HepG2 (cell line): ENCODE results near the gene GPD1. TPM values are rescaled to one million over a fixed set of nuclear protein-coding genes. Genes with fewer than 3 reads are reported as not detected.
A peak's percentile ranks its signal among the peaks of the same experiment; 100 is the strongest.

Experiments used
- ATAC-seq: fragments of 200-7000 bp; cut with Tn5 transposase; 3 replicates; pipeline ENCODE4 v1.9.1; 2020; ENCODE audit warnings: mild to moderate bottlenecking, moderate library complexity
- BruUV-seq: library from RNA; stranded (reverse); fragments of 400-500 nt; replicated peaks from 2 replicates; lab custom pipeline; 2021; lab: Mats Ljungman, UMichigan
- CTCF ChIA-PET: fragments of 300-600 bp; formaldehyde crosslinking; extraction: SDS; loops from one replicate; lab custom pipeline; 2021; ENCODE audit warnings: low total read pairs, inconsistent platforms, low intra/inter-chr PET ratio; lab: Yijun Ruan, JAX
- POLR2A ChIA-PET: fragments of 350-600 bp; sonication (Branson Sonifier 250); formaldehyde crosslinking; loops from one replicate; lab custom pipeline; 2020; ENCODE audit warnings: antibody characterized with exemption, inconsistent platforms; lab: Yijun Ruan, JAX
- DNase-seq: peaks from one replicate; pipeline ENCODE4 v3.0.0-alpha.2; 2015; ENCODE audit warnings: low spot score
- FAIRE-seq: peaks from 3 replicates; lab custom pipeline; 2011; peaks lifted over from hg19 to GRCh38; lab: Jason Lieb, UNC
- H2AFZ ChIP-seq: one replicate; pipeline ENCODE4 v1.6.1; 2011; ENCODE audit warnings: low read length, inconsistent platforms
- H3K27ac ChIP-seq: fragments of 300-600 bp; 3 replicates; pipeline ENCODE4 v1.8.0; 2011; ENCODE audit warnings: mixed run types, mild to moderate bottlenecking, mixed read lengths, low read length, inconsistent platforms; ENCODE audit not compliant: insufficient read depth; ENCODE audit errors: extremely low read length
- H3K27me3 ChIP-seq, 2 experiments: fragments of 200-600 bp in 1 of 2; 2 replicates in 1 of 2; 3 replicates in 1 of 2; pipeline versions ENCODE4 v1.6.0 to v1.8.0; 2011; ENCODE audit warnings: low read length in 2 of 2, mild to moderate bottlenecking in 2 of 2, moderate library complexity in 2 of 2, inconsistent platforms in 1 of 2; ENCODE audit not compliant: insufficient read depth in 2 of 2, control insufficient read depth in 1 of 2
- H3K36me3 ChIP-seq, 2 experiments: fragments of 200-600 bp in 1 of 2; replicated peaks in 1 of 2; 2 replicates in 1 of 2; 3 replicates in 1 of 2; pipeline versions ENCODE4 v1.5.1 to v1.8.0; 2011; ENCODE audit warnings: low read length in 2 of 2, inconsistent platforms in 1 of 2; ENCODE audit not compliant: insufficient read depth in 2 of 2, control insufficient read depth in 1 of 2
- H3K4me1 ChIP-seq: 2 replicates; pipeline ENCODE4 v1.5.1; 2012; ENCODE audit warnings: low read length, inconsistent platforms; ENCODE audit not compliant: insufficient read depth
- H3K4me2 ChIP-seq: 2 replicates; pipeline ENCODE4 v1.6.0; 2011; ENCODE audit warnings: low read depth, low read length, inconsistent platforms
- H3K4me3 ChIP-seq, 3 experiments: fragments of 200-600 bp in 1 of 3; sonication (generic), shearing (Covaris generic) in 1 of 3; replicated peaks in 1 of 3; 2 replicates each; pipeline ENCODE4 v1.5.1; 2011 to 2016; ENCODE audit warnings: low read length in 3 of 3, inconsistent platforms in 2 of 3, low read depth in 2 of 3, mild to moderate bottlenecking in 2 of 3, control low read depth in 1 of 3, mixed read lengths in 1 of 3; ENCODE audit not compliant: insufficient read depth in 1 of 3
- H3K79me2 ChIP-seq: one replicate; pipeline ENCODE4 v1.6.1; 2011; ENCODE audit warnings: low read length, inconsistent platforms; ENCODE audit not compliant: insufficient read depth
- H3K9ac ChIP-seq: 2 replicates; pipeline ENCODE4 v1.6.0; 2011; ENCODE audit warnings: mild to moderate bottlenecking, low read depth, low read length, inconsistent platforms; ENCODE audit not compliant: insufficient read depth
- H3K9me3 ChIP-seq: 2 replicates; pipeline ENCODE4 v1.5.1; 2012; ENCODE audit warnings: mild to moderate bottlenecking, low read length
- H4K20me1 ChIP-seq: 2 replicates; pipeline ENCODE4 v1.6.0; 2011; ENCODE audit warnings: inconsistent platforms, mild to moderate bottlenecking, low read length, moderate library complexity; ENCODE audit not compliant: insufficient read depth
- AGO1 ChIP-seq: fragments of 200-400 bp; formaldehyde crosslinking; IDR thresholded peaks from 2 replicates; pipeline ENCODE4 v1.6.1; 2017; ENCODE audit warnings: mild to moderate bottlenecking, low read depth, low read length, moderate library complexity; ENCODE audit not compliant: poor library complexity, severe bottlenecking
- GABPA ChIP-seq, 2 experiments: IDR thresholded peaks; 2 replicates each; pipeline ENCODE4 v1.6.1; 2011 to 2016; ENCODE audit warnings: low read depth in 2 of 2, low read length in 1 of 2, missing biosample characterization in 1 of 2, missing genetic modification characterization in 1 of 2
- GZF1 ChIP-seq: sonication (generic); formaldehyde crosslinking; IDR thresholded peaks from 2 replicates; pipeline ENCODE4 v1.5.1; 2020; ENCODE audit warnings: mild to moderate bottlenecking, missing genetic modification reagents
- HCFC1 ChIP-seq: fragments of 150-350 bp; IDR thresholded peaks from 2 replicates; pipeline ENCODE4 v1.6.1; 2014; ENCODE audit warnings: low read depth, low read length
- KLF12 ChIP-seq: sonication (generic); formaldehyde crosslinking; IDR thresholded peaks from 2 replicates; pipeline ENCODE4 v1.4.0; 2020; ENCODE audit warnings: missing genetic modification reagents, borderline replicate concordance
- NFKBIZ ChIP-seq: IDR thresholded peaks from 2 replicates; pipeline ENCODE4 v1.6.1; 2018; ENCODE audit warnings: missing genetic modification reagents, missing compliant biosample characterization
- NRL ChIP-seq: sonication (generic); formaldehyde crosslinking; IDR thresholded peaks from 2 replicates; pipeline ENCODE4 v1.5.0; 2020; ENCODE audit warnings: missing genetic modification reagents, mild to moderate bottlenecking, moderate library complexity, borderline replicate concordance
- RARG ChIP-seq: sonication (generic); formaldehyde crosslinking; IDR thresholded peaks from 2 replicates; pipeline ENCODE4 v1.4.0; 2020; ENCODE audit warnings: low read depth, mild to moderate bottlenecking, missing genetic modification reagents
- SALL1 ChIP-seq: sonication (generic); formaldehyde crosslinking; IDR thresholded peaks from 2 replicates; pipeline ENCODE4 v1.8.0; 2022; ENCODE audit warnings: mild to moderate bottlenecking, missing genetic modification reagents
- SMARCC2 ChIP-seq: fragments of 450-650 bp; IDR thresholded peaks from 2 replicates; pipeline ENCODE4 v1.6.1; 2017; ENCODE audit warnings: antibody characterized with exemption, mild to moderate bottlenecking
- SMC3 ChIP-seq: IDR thresholded peaks from 2 replicates; pipeline ENCODE4 v1.6.1; 2011; ENCODE audit warnings: low read length, improper control_type of control experiment
- SP4 ChIP-seq: sonication (generic); formaldehyde crosslinking; IDR thresholded peaks from 2 replicates; pipeline ENCODE4 v1.8.1; 2023; ENCODE audit warnings: mild to moderate bottlenecking, missing genetic modification reagents
- XRCC5 ChIP-seq: fragments of 200-400 bp; formaldehyde crosslinking; optimal IDR thresholded peaks from 2 replicates; pipeline ENCODE3; 2017; ENCODE audit warnings: mild to moderate bottlenecking, low read length
- ZNF317 ChIP-seq: sonication (generic); formaldehyde crosslinking; IDR thresholded peaks from 2 replicates; pipeline ENCODE4 v1.5.0; 2020; ENCODE audit warnings: mild to moderate bottlenecking, missing genetic modification reagents
- ZNF569 ChIP-seq: sonication (generic); formaldehyde crosslinking; IDR thresholded peaks from 2 replicates; pipeline ENCODE4 v1.5.0; 2020; ENCODE audit warnings: mild to moderate bottlenecking, missing genetic modification reagents, moderate library complexity, borderline replicate concordance
- ZNF574 ChIP-seq: sonication (generic); formaldehyde crosslinking; IDR thresholded peaks from 2 replicates; pipeline ENCODE4 v1.4.0; 2020; ENCODE audit warnings: missing genetic modification reagents
- ZNF605 ChIP-seq: sonication (generic); formaldehyde crosslinking; IDR thresholded peaks from 2 replicates; pipeline ENCODE4 v1.8.0; 2022; ENCODE audit warnings: mild to moderate bottlenecking, missing genetic modification reagents
- ZNF790 ChIP-seq: sonication (generic); formaldehyde crosslinking; IDR thresholded peaks from 2 replicates; pipeline ENCODE4 v1.8.0; 2022; ENCODE audit warnings: missing genetic modification reagents, mild to moderate bottlenecking, borderline replicate concordance
- WGBS: methylation state at CpG from one replicate; pipeline ENCODE4 v1.1.6; 2017; ENCODE audit warnings: low lambda C conversion rate; 5-methylcytosine and 5-hydroxymethylcytosine counted together
- in situ Hi-C: cut with HindIII; loops from 2 replicates; pipeline ENCODE4 v1.10.0; 2017; ENCODE audit warnings: low pct_unique_long_range_greater_than_20kb; ENCODE audit not compliant: extremely low pct_ligation_motif_present
- intact Hi-C: fragments of 100-400 bp; cut with micrococcal nuclease; formaldehyde crosslinking; loops from one replicate; pipeline ENCODE4 v1.10.0; 2022; ENCODE audit not compliant: unreplicated experiment
- polyA plus RNA-seq, 8 experiments: library from polyadenylated mRNA; depleted of rRNA in 3 of 8; stranded (reverse) in 7 of 8; unstranded in 1 of 8; fragments of >200 nt; fragmentation: Illumina TruSeq in 4 of 8; extraction: Trizol in 4 of 8; gene quantifications; 2 replicates each; pipeline versions ENCODE4 v1.2.1 to v1.2.3, GENCODE V29; 2011 to 2016; ENCODE audit warnings: low read depth in 4 of 8, missing spikeins in 1 of 8, mixed read lengths in 1 of 8; ENCODE audit not compliant: insufficient read depth in 1 of 8
- total RNA-seq, 5 experiments: library from RNA; depleted of rRNA; stranded (reverse); fragments of >200 nt; fragmentation: Illumina TruSeq; extraction: Trizol; gene quantifications; 2 replicates each; pipeline ENCODE4 v1.2.3, GENCODE V29; 2016; ENCODE audit warnings: low read depth in 1 of 5
- TF ChIP-seq, protein P1 (sequence below): IDR thresholded peaks from 2 replicates; pipeline ENCODE4 v1.6.1; 2012; ENCODE audit warnings: inconsistent platforms
- TF ChIP-seq, protein P2 (sequence below): sonication (generic); formaldehyde crosslinking; IDR thresholded peaks from 2 replicates; pipeline ENCODE4 v1.4.0; 2020; ENCODE audit warnings: mild to moderate bottlenecking, low read depth, missing genetic modification reagents

Gene GPD1
- total and polyA plus RNA-seq, 2 of the 13 experiments (the other 11 are each of a cell fraction or from before 2014, with no cell fraction given): 3.7 to 30.6 TPM

DNA sequence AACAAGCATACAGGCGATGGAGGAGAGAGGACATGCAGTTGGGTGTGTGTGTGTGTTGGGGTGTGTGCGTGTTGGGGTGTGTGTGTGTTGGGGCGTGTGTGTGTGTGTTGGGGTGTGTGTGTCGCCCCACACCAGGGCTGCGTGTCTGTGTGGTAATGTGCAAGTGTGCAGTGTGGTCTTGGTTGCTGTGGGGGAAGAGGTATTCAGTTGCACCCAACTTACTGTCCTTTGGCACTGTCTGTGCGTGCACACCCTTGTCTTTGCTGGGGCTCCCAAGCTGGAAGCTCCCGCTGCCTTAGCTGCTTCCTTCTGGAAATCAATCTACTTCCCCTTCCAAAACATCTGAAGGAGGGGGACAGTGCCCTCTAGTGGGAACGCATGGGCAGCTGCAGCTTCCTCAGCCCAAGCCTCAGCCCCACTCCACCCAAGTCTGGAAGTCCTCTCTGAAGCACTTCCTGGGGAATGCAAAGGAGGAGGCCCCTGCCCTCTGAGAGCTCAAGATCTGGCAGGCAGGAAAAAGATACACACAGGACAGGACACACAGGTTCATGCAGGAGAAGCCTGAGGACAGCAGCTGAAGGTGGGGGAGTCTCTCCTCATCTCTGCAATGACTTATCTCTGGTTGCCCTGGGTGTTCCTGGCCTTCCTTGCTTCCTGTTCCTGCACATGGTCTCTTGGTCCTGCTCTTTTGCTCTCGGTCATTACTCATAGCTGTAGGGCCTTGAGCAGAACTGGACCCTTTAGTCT lies 33.3 kb upstream of the GPD1 start:
- H3K36me3 ChIP-seq: no peaks in the 10 kb centered on the region
- in situ Hi-C loops (loop anchor here (5.0 kb wide), 1 partner anchor 107 kb away; no protein-coding TSS in a partner anchor), intact Hi-C loops (loop anchor here (1.0 kb wide), 2 partner anchors 31 to 103 kb away; no protein-coding TSS in a partner anchor)
- H3K79me2 ChIP-seq: no peaks in the 10 kb centered on the region
- no peaks in the 10 kb centered on the region for H3K9me3 ChIP-seq
- peak; percentile 29 for ATAC-seq
- CTCF ChIA-PET: interaction anchor here (1.1 to 3.6 kb wide), 4 partner anchors 31 to 203 kb away, joined by 3 to 43 read pairs (median 11); no protein-coding TSS in a partner anchor
- H2AFZ ChIP-seq: no peak overlapping the region
- peak; percentile 53 for DNase-seq
- FAIRE-seq: peak; percentile 90
- POLR2A ChIA-PET: interaction anchor here (0.9 to 1.6 kb wide), 4 partner anchors 12 to 97 kb away, joined by 3 to 5 read pairs (median 4); partner anchors contain the start of genes CERS5 and COX14
- H3K27me3 ChIP-seq: peaks cover 1 to 7% of the 10 kb centered on the region in 2 experiments; a peak in 4 of 5 replicates
- no peak overlapping the region for H3K4me3 ChIP-seq
- no peaks in the 10 kb centered on the region for H4K20me1 ChIP-seq
- no TSS peak for BruUV-seq
- 53% methylated on average over 7 of the region's 9 CpGs for WGBS
- H3K4me2 ChIP-seq: peak overlapping the region; percentile 57
- H3K9ac ChIP-seq: no peak overlapping the region
- no peak overlapping the region for H3K27ac ChIP-seq
- peaks cover 25% of the 10 kb centered on the region for H3K4me1 ChIP-seq
- TF ChIP-seq ZNF317 (no peak), NFKBIZ (CRISPR knock-in tag) (no peak), HCFC1 (no peak), NRL (CRISPR knock-in tag) (no peak), ZNF569 (CRISPR knock-in tag) (no peak), SP4 (CRISPR knock-in tag) (0 out of 2 replicates have a peak, but pooled peaks have one; percentile 23), ZNF574 (CRISPR knock-in tag) (0 out of 2 replicates have a peak, but pooled peaks have one; percentile 41), AGO1 (no peak), GABPA (IDR thresholded peaks at IDR 0.05; ENCODE audit: low read depth, low read length) (no peak), GABPA (CRISPR knock-in tag; IDR thresholded peaks at IDR 0.05; ENCODE audit: low read depth) (0 out of 2 replicates have a peak, but pooled peaks have one; percentile 37), ZNF790 (no peak), ZNF605 (CRISPR knock-in tag) (0 out of 2 replicates have a peak, but pooled peaks have one; percentile 38), SALL1 (no peak), RARG (no peak), SMC3 (peak; percentile 83), KLF12 (CRISPR knock-in tag) (no peak), SMARCC2 (no peak), XRCC5 (peak; percentile 46), GZF1 (no peak)
- TF ChIP-seq, protein P1, sequence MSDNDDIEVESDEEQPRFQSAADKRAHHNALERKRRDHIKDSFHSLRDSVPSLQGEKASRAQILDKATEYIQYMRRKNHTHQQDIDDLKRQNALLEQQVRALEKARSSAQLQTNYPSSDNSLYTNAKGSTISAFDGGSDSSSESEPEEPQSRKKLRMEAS: no peak
- TF ChIP-seq, protein P2, sequence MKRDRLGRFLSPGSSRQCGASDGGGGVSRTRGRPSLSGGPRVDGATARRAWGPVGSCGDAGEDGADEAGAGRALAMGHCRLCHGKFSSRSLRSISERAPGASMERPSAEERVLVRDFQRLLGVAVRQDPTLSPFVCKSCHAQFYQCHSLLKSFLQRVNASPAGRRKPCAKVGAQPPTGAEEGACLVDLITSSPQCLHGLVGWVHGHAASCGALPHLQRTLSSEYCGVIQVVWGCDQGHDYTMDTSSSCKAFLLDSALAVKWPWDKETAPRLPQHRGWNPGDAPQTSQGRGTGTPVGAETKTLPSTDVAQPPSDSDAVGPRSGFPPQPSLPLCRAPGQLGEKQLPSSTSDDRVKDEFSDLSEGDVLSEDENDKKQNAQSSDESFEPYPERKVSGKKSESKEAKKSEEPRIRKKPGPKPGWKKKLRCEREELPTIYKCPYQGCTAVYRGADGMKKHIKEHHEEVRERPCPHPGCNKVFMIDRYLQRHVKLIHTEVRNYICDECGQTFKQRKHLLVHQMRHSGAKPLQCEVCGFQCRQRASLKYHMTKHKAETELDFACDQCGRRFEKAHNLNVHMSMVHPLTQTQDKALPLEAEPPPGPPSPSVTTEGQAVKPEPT: no peak
